ENCODE results near the gene PCSK7. TPM values are rescaled to one million over a fixed set of nuclear protein-coding genes. Genes with fewer than 3 reads are reported as not detected.

Gene PCSK7
- total RNA-seq, 1 donor from 2014 or later, result 14.2 TPM

GRCh38 chr11:117197516-117198456 is 34.1 kb downstream of the PCSK7 start:
- Histone ChIP-seq H3K4me2 (no peak overlapping the region), H3F3A (ENCODE audit: low read depth) (peaks cover 26% of the 10 kb centered on the region), H3K36me3 (no peaks in the 10 kb centered on the region), H3K9ac (no peak overlapping the region), H3K4me1 (peaks cover 27% of the 10 kb centered on the region), H3K79me2 (ENCODE audit: low read depth) (no peaks in the 10 kb centered on the region), H3K27ac (no peak overlapping the region), H3K4me3 (no peak overlapping the region), H2AFZ (replicated peaks) (no peak overlapping the region), H3K9me3 (ENCODE audit: low read depth) (no peaks in the 10 kb centered on the region), H4K20me1 (ENCODE audit: low read depth) (no peaks in the 10 kb centered on the region), H3K27me3 (no peaks in the 10 kb centered on the region)
- peak; percentile 76 for DNase-seq (ENCODE audit: low spot score)
- H3K4me1 Mint-ChIP-seq, result peaks cover 34% of the 10 kb centered on the region
- H3K9me3 Mint-ChIP-seq, result no peaks in the 10 kb centered on the region
- peak overlapping the region; percentile 91 for H3K27ac Mint-ChIP-seq
- H3K4me3 Mint-ChIP-seq, result peak overlapping the region; percentile 55
- H3K27me3 Mint-ChIP-seq (ENCODE audit: insufficient read depth, low read depth), result peaks cover 2% of the 10 kb centered on the region
- H3K36me3 Mint-ChIP-seq, result peaks cover 7% of the 10 kb centered on the region
- TF ChIP-seq EZH2 (IDR thresholded peaks at IDR 0.05) (no peak), CTCF (IDR thresholded peaks at IDR 0.05) (peak; percentile 68), EZH2phosphoT487 (IDR thresholded peaks at IDR 0.05) (no peak)

GRCh38 chr11:117197006-117197405 is 34.9 kb downstream of the PCSK7 start:
- H3K27ac Mint-ChIP-seq, result peak overlapping the region; percentile 35
- peaks cover 7% of the 10 kb centered on the region for H3K36me3 Mint-ChIP-seq
- Histone ChIP-seq H3K27ac (no peak overlapping the region), H3K9me3 (ENCODE audit: low read depth) (no peaks in the 10 kb centered on the region), H3K4me3 (no peak overlapping the region), H3K9ac (no peak overlapping the region), H3K4me1 (peaks cover 27% of the 10 kb centered on the region), H2AFZ (replicated peaks) (no peak overlapping the region), H3F3A (ENCODE audit: low read depth) (peaks cover 26% of the 10 kb centered on the region), H3K36me3 (no peaks in the 10 kb centered on the region), H3K27me3 (no peaks in the 10 kb centered on the region), H3K79me2 (ENCODE audit: low read depth) (no peaks in the 10 kb centered on the region), H3K4me2 (no peak overlapping the region), H4K20me1 (ENCODE audit: low read depth) (no peaks in the 10 kb centered on the region)
- H3K4me1 Mint-ChIP-seq, result peaks cover 34% of the 10 kb centered on the region
- H3K4me3 Mint-ChIP-seq, result no peak overlapping the region
- no peak for DNase-seq (ENCODE audit: low spot score)
- no peaks in the 10 kb centered on the region for H3K9me3 Mint-ChIP-seq
- peaks cover 2% of the 10 kb centered on the region for H3K27me3 Mint-ChIP-seq (ENCODE audit: insufficient read depth, low read depth)
- TF ChIP-seq EZH2 (IDR thresholded peaks at IDR 0.05) (no peak), EZH2phosphoT487 (IDR thresholded peaks at IDR 0.05) (no peak), CTCF (IDR thresholded peaks at IDR 0.05) (no peak)

- DNase-seq (ENCODE audit: low spot score), result no peak
- TF ChIP-seq EZH2 (IDR thresholded peaks at IDR 0.05) (no peak), CTCF (IDR thresholded peaks at IDR 0.05) (no peak), EZH2phosphoT487 (IDR thresholded peaks at IDR 0.05) (no peak)
- Histone ChIP-seq H3K27me3 (no peaks in the 10 kb centered on the region), H3K27ac (no peak overlapping the region), H3F3A (ENCODE audit: low read depth) (peaks cover 26% of the 10 kb centered on the region), H3K36me3 (no peaks in the 10 kb centered on the region), H3K9me3 (ENCODE audit: low read depth) (no peaks in the 10 kb centered on the region), H3K4me2 (no peak overlapping the region), H2AFZ (replicated peaks) (no peak overlapping the region), H3K79me2 (ENCODE audit: low read depth) (no peaks in the 10 kb centered on the region), H3K4me3 (no peak overlapping the region), H3K4me1 (peaks cover 27% of the 10 kb centered on the region), H3K9ac (no peak overlapping the region), H4K20me1 (ENCODE audit: low read depth) (no peaks in the 10 kb centered on the region)
- no peaks in the 10 kb centered on the region for H3K9me3 Mint-ChIP-seq
- H3K27me3 Mint-ChIP-seq (ENCODE audit: insufficient read depth, low read depth), result peaks cover 2% of the 10 kb centered on the region
- H3K4me3 Mint-ChIP-seq, result no peak overlapping the region
- H3K36me3 Mint-ChIP-seq, result peaks cover 10% of the 10 kb centered on the region
- no peak overlapping the region for H3K27ac Mint-ChIP-seq
- H3K4me1 Mint-ChIP-seq, result peaks cover 30% of the 10 kb centered on the region
Measured at GRCh38 chr11:117195761-117196160, 36.1 kb downstream of the PCSK7 start.

All from neural progenitor cell (in vitro differentiated cells).